HG02938 (cell line): ENCODE measurements around the gene TNIP2.
"Not testable (repeated sequence)": the region's sequence is repeated elsewhere in the genome, so short reads cannot be mapped to it uniquely, and the experiment has no call there.

Experiments
- ATAC-seq: cut with Tn5 transposase; IDR thresholded peaks from one replicate; pipeline ENCODE4 v1.9.1; 2021; ENCODE audit warnings: mild to moderate bottlenecking, moderate library complexity; ENCODE audit not compliant: unreplicated experiment

Gene TNIP2

GRCh38 chr4:2794486-2795299 lies 38.6 kb upstream of the TNIP2 start:
- no peak for ATAC-seq

GRCh38 chr4:2793586-2794485 lies 37.7 kb upstream of the TNIP2 start:
- no peak for ATAC-seq

GRCh38 chr4:2792711-2793585 lies 36.8 kb upstream of the TNIP2 start, which contains the start of gene SH3BP2:
TSS of gene SH3BP2 (plus strand) at chr4:2793085. CDS start at chr4:2820618, 27,533 bp downstream.
- ATAC-seq = no peak

GRCh38 chr4:2792396-2792710 lies 36.2 kb upstream of the TNIP2 start:
- ATAC-seq = no peak

DNA sequence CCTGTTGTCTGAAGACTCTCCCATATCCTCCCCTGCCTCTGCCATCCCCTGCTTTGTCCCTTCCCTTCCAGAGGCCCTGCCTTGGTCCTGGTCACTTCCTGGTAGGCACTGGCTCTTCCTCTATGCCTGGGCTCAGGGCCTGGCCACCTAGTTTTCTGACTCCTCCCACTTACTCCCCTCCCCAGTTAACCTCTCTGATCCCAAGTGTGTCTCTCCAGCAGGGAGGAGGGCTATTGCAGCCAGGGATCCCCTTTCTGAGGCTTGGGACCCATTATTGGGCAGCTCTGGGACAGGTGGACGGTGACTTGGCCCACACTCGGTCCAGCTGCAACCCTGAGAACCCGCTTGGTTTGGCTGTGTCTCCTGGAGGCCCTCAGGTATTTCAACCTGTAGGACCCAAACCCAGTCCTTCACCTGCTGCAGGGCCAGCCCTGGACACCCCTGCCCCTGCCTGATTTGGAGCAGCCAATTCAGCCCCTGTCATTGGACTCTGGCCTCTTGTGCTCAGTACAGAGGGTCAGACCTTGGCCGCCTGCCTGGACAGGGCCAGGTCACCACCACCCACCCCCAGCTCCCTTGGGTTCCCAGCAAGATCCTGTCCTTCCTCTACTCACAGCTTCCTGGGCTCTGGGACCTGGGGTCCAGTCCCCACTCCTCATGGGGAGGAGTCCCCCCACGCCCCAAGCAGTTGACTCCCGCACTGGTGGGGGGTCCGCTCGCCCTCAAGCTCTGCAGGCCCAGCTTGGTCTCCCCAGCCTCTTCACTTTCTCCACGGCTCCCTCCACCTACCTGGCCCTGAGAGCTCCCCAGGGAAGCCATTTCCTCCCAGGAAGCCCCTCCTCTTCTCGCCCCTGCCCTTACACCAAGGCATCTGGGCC lies 35.6 kb upstream of the TNIP2 start:
- no peak for ATAC-seq

- ATAC-seq = no peak
These were observed 34.7 kb upstream of the TNIP2 start for GRCh38 chr4:2790583-2791517.

- ATAC-seq = no peak
These were observed 33.9 kb upstream of the TNIP2 start for GRCh38 chr4:2789793-2790582.

DNA sequence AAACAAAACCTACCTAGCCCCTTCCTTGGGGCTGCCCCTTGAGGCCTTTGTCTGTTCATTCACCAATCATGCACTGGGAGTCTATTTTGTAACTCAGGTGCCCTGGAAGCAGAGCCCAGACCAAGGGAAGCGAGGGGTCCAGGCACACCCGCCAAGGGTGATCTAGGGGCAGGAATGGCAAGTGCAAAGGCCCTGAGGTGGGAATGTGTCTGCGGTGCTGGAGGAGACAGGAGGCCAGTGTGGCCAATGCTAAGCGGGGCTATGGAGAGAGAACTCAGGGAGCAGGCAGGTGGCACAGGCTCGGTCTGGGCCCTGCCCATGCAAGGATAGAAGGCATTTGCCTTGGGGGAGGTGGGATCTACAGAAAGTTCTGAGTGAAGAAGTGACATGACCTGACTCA lies 33.2 kb upstream of the TNIP2 start:
- ATAC-seq = no peak

- no peak for ATAC-seq
These were observed 32.5 kb upstream of the TNIP2 start for GRCh38 chr4:2788532-2789103.

DNA sequence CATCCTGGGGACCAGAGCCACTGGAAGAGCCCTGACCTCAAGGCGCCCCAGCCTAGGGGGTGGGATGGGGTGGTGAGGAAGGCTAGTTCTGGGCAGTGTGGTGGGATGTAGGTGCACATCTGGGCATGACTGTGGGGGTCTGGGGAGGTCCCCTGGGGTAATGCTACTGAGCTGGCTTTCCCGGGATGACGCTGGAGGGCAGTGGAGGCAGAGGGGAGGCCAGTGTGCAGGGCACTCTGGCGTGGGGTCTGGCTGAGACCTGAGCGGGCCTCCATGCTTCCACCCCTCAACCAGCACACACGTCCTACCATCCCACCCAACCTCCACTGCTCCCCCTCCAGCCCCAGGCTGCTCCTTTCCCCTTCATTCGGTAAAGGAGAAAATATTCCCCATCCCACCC lies 32.0 kb upstream of the TNIP2 start:
- no peak for ATAC-seq

DNA sequence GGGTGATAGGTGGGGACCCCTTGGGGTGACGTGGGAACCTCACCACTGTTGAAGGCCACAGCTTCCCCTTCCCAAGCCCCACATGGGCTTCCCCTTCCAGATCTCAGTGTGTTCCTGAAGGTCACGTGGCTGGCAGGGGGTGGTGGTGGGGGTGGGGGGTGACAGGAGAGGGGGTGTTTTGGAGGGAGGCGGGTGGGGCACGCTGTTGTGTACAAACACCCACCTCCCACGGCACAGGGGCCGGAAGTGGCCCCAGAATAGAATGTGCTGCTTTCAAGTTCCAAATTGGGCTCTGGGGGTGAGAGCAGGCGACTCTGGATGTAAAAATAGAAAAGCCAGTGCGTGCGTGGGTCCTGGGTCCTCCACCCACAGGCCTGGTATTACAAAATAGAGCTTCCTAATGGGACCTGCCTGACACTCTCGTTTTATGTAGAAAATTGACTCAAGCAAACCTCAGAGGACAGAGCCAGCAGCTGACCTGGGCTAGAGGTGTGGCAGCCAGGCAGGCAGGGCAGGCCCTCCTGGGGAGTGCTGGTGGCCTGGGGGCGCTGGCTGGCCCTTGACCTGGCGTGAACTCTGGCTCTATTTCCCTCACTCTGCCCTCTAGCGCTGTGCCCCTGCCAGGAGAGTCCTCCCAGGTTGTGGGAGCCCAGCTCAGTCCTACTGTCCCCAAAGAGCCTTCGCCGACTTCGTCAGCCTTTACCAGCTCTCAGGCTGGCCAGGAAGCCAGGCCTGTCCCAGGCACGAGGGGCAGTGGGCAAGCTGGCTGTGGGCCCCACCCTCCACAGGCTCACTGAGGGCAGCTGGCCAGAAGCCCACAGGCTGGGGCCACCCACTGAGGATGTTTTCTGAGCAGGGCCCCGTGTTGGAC lies 31.3 kb upstream of the TNIP2 start:
- ATAC-seq = peak; percentile 66

- ATAC-seq = no peak
These were observed 30.7 kb upstream of the TNIP2 start for GRCh38 chr4:2786794-2787229.

DNA sequence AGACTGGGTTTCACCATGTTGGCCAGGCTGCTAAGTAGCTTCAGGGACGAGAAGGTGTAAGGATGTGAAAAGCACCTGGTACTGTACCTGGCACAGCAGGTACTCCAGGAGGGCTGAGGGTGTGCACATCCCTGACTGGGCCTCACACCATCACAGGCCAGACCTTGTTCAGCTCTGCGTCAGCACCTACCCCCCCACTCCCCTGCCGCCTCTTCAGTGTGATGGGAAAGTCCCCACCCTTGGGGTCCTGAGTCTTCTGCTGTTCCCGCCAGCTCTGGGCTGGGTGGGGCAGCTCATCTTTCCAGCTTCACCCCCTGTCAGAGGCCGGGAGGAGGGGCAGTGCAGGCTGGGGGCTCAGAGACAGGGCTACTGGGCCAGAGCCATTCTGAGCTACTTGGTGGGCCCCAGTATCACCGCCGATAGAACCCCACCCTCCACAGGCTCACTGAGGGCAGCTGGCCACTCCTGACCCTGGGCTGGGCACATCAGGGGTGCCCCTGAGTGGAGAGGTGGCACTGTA lies 30.1 kb upstream of the TNIP2 start:
- ATAC-seq = no peak

DNA sequence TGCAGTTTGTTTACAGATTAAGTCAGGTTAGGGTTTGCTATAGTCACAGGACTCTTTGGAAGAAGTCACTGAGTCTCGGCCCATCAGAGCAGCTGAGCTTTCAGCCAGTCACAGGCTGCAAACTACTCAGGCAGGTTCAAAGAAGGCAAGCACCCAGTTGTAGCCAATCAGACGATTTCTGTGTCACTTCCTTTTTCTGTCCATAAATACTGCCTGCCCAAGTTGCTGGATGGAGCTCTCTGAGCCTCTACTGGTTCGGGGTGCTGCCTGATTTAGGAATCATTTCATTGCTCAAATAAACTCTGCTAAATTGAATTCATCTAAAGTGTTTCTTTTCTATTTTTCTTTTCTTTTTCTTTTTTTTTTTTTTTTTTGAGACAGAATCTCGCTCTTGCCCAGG lies 29.5 kb upstream of the TNIP2 start:
- no peak for ATAC-seq

GRCh38 chr4:2783790-2784189 lies 27.7 kb upstream of the TNIP2 start:
- ATAC-seq = no peak

DNA sequence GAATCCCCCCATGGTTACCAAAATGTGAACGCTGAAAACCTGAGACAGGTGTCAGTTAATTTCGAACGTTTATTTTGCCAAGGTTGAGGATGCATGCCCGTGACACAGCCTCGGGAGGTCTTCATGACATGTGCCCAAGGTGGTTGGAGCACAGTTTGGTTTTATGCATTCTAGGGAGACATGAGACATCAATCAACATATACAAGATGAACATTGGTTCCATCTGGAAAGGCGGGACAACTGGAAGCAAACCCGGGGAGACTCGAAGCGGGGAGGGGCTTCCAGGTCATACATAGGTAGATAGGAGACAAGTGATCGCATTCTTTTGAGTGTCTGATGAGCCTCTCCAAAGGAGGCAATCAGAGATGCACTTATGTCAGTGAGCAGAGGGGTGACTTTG lies 25.8 kb upstream of the TNIP2 start:
- no peak for ATAC-seq

GRCh38 chr4:2780643-2781042 lies 24.5 kb upstream of the TNIP2 start:
- not testable (repeated sequence) for ATAC-seq
